ENCODE results near the gene TRIM46.

TRIM46 gene, protein sequence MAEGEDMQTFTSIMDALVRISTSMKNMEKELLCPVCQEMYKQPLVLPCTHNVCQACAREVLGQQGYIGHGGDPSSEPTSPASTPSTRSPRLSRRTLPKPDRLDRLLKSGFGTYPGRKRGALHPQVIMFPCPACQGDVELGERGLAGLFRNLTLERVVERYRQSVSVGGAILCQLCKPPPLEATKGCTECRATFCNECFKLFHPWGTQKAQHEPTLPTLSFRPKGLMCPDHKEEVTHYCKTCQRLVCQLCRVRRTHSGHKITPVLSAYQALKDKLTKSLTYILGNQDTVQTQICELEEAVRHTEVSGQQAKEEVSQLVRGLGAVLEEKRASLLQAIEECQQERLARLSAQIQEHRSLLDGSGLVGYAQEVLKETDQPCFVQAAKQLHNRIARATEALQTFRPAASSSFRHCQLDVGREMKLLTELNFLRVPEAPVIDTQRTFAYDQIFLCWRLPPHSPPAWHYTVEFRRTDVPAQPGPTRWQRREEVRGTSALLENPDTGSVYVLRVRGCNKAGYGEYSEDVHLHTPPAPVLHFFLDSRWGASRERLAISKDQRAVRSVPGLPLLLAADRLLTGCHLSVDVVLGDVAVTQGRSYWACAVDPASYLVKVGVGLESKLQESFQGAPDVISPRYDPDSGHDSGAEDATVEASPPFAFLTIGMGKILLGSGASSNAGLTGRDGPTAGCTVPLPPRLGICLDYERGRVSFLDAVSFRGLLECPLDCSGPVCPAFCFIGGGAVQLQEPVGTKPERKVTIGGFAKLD

DNA sequence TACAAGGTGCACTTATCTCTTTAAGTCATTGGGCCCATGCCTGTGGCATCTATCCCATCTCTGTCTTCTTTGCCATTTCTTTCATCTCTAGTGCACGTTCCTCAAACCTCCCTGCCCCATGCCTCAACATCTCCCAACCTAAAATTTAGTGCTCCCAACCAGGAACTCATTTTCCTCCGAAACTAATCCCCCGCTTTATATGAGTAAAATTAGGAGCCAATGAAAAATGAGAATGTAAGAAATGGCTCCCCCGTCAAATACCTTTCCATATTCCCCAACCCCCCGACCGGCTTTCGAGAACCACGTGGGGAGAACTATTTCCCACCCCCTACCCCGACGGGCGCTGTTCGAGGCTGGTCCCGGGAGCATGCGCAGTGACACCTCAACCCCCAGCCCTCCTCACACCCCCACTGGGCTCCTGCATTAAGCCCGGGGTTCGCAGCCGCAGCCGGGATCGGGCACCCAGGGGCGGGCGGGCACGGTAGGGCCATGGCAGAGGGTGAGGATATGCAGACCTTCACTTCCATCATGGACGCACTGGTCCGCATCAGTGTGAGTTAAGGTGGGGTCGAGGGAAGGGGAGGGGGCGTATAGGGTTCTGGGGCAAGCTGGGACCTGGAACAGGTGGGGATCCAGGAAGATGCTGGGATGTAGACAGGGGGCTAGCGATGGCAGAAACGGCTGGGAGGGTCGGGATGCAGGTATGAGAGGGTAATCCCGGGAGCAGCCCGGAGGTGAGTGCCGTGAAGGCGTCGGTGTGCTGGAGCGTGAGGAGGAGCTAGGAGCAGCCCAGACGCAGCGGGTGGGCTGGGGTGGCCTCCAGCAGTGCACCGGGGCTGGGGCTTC is at the start of gene TRIM46:
TSS of gene TRIM46 (plus strand) at position 372 of the 846 bp plus-strand sequence. CDS start at position 490, 118 bp downstream.
- peak; percentile 20 for DNase-seq (ENCODE audit: low read depth)

DNA sequence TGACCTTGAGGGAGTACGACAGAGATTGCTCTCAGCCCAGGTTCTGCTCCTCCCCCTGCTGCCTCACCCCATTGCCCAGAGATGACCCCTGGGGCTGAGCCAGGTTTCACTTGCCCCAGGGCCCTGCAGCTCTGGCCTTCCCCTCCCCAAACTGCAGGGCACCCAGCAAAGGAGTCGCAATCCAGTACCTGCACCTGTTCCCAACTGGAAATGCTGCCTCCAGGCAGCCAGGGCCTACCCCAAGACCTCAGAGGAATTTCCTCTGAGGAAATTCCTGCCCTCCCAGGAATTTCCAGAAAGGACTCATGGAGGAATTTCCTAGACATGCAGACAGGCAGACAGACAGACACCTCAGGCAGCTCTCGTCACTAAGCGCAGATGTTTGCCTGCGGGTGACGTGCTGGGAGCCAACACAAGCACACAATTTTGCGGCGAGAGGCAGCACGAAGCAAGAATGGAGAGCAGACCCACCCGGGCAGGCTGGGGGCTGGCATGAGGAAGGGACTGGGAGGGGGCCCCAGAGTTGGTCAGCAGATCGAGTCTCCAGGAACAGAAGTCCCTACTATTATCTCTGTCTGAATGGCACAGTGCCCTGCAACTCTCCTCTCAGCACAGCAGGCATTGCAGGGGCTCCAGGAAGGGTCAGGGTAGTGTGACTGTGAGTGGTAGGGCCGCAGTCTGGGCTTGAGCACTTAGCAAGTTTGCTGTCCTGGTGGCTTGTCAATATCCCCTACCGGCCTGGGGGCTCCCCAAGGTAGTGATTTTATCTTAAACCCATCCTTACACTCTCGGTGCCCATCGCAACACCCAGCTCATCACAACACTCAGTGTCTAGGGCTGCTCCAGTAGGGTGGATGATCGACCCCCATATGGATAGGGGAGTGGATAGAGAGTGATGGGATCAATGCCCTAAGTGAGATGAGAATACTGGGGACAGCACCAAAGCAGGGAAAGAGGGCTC is 48.9 kb upstream of the TRIM46 start:
- no peak for DNase-seq (ENCODE audit: low read depth)

DNA sequence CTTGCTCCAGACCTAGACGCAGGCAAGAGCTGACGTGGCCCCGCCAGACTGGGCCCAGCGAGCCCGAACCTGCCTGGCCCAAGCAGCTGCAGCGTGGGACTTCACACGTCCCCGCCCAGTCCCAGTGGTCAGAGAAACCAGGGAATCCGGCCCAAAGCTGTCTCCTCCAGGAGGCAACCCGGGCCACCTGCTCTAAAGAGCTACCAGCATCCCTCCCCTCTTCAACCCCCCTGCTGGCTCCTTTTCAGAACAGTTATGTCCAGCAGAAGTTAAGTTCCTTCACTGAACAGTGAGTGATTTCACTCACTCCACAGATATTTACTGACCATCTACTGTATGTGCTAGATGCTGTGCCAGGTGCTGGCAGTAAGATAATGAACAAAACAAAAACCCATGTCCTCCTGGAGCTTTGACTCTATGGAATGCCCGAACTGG is 48.1 kb upstream of the TRIM46 start:
- DNase-seq (ENCODE audit: low read depth) = no peak

DNA sequence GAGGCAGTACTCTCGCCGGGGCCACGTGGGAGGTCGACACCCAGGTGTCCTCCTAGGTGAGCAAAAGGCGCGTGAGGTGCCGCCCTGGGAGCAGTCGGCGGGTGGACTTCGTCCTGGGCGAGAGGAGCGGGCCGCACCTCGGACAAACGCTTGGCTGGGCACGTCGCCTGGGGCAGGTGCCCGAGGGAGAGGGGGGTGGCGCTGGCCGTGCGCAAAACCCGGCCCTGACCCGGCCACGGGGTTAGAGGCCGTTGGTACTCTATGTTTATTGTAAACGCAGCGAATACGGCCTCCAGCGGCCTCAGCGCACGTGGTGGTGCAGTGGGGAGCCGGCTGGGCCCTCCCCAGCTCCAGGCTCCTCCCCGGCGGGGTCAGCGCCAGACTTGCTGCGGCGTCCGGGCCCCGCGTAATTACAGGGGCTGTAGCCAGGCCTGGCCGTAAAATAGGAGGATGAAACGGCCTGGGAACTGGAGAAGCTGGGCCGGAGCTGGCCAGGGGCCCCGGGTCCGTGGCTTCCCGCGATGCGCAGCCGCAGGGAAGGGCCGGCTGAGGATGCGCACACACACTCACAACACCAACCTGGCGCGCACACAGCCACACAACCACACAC is 47.6 kb upstream of the TRIM46 start:
- DNase-seq (ENCODE audit: low read depth) = no peak

DNA sequence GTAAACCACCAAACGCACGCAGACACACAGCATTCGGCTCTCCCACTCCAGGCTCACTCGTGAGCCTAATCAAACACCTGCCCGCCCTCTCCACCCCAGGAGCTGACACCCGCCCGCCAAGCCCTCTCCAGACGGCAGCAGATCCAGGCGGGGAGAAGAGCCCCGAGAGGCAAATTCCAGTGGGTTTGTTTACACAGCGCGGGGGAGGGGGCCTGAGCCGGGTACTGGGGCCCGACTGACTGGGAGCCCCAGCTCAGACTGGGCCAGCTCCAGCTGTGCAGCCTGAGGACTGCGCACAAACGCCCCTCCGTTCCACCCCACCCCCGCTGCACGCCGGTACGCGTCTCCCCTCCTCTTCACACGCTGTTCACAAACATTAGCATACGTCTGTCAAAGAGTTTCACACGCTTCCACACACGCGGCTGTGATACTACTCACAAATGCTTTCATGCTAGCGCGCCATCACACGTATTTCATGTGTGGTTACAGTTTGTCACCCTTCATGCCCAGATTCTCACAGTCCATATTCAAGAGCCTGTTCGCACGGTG is 47.0 kb upstream of the TRIM46 start:
- no peak for DNase-seq (ENCODE audit: low read depth)

DNA sequence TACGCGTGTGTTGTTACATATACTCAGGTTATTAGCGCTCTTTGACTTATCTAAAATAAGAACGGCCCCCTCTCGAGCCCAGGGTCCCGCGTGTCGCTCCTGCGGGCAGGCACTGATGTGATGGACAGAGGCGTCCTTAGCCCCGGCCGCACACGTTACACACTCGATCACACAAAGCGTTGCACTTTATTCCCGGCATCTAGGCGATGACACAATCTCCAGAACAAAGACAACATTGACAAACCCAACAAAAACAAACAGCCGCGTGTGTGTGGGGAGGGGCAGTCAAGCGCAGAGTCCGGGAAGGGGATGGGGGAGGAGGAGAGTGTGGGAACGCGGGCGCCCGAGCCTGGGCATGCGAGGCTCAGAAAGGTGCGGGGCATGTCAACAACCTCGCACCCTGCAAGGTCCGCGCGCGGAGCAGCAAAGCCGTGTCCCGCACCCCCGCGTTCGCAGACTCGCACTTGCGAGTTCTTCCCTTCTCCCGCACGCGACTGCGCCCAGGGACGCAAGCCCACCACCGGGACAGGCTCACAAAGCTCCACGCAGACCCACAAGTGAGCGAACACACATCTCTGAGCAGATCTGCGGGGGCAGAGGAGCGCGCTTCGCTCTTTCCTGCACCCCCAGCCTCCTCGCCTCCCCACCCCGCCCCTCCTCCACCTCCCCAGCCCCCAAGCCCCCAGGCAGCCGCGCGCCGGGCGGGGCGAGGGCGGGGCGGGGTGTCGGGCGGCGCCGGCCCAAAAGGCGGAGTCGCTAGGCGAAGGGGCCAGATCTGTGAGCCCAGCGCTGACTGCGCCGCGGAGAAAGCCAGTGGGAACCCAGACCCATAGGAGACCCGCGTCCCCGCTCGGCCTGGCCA is 46.3 kb upstream of the TRIM46 start, which contains the start of gene EFNA1:
TSS of gene EFNA1 (plus strand) at position 772 of the 862 bp plus-strand sequence. CDS start 102 bp downstream, outside the sequence.
- DNase-seq (ENCODE audit: low read depth) = no peak

DNA sequence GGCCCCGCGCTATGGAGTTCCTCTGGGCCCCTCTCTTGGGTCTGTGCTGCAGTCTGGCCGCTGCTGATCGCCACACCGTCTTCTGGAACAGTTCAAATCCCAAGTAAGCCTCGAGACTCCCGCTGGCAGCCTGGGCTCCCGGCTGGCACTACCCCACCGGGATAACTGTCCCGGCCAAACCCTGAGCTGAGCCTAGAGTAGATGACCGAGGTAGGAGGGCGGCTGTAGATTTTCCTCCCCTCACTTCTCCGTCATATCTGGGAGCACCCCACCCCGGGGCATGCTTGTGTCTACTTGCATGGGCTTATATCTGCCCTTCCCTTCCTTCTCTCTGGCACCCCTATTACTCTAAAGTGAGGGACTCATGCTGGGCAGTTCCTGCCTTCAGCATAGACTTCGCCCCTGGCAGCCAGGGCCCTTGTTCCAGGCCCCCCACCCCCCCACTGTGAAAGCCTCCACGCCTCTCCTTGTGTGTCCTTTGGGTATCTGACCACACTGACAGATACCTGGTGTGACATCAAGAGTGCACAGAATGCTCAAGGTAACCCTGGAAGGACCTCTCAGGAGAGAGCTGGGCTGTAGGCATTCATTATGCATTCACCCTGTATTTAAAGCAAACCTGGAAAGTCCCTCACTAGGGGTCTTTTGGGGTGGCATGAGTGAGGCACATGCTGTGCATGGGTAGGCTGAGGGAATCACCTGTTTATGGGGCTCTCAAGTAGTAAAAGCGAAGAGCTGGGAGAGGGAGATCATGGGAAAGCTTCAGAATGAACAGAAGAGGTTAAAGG is 45.5 kb upstream of the TRIM46 start:
- no peak for DNase-seq (ENCODE audit: low read depth)

DNA sequence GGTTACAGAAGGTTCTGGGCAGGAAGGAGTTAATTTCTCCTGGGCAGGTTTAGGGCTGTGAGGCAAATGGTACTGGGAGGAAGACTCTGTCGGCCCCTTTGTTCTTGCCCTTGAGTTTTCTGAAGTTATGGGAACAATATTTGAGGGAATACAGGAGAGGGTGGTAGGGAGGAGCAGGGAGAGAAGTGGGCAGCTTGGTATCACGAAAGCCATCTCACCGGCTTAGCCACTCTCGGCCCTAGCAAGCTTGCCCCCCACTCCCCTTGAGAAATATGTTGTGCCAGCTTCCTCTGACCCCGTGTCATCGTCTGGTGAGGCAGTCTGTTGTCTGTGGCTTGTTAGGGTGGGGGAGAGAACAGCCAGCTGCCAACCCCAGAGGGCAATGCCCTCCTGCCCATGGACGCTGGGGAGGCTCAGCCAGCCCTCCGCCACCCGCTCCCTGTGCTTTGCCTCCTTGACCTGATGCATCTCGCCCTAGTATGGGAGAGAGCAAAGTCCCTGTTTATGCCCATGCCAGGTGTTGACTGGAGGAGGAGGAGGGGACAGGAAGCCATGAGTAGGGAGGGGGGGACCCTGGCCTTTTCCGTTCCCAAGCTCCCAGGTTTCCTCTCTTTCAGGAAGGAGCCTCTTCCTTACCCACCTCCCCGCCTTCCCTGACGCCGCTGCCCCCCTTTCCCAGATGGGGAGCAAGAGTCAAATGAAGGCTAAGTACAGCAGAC is 44.7 kb upstream of the TRIM46 start:
- no peak for DNase-seq (ENCODE audit: low read depth)

DNA sequence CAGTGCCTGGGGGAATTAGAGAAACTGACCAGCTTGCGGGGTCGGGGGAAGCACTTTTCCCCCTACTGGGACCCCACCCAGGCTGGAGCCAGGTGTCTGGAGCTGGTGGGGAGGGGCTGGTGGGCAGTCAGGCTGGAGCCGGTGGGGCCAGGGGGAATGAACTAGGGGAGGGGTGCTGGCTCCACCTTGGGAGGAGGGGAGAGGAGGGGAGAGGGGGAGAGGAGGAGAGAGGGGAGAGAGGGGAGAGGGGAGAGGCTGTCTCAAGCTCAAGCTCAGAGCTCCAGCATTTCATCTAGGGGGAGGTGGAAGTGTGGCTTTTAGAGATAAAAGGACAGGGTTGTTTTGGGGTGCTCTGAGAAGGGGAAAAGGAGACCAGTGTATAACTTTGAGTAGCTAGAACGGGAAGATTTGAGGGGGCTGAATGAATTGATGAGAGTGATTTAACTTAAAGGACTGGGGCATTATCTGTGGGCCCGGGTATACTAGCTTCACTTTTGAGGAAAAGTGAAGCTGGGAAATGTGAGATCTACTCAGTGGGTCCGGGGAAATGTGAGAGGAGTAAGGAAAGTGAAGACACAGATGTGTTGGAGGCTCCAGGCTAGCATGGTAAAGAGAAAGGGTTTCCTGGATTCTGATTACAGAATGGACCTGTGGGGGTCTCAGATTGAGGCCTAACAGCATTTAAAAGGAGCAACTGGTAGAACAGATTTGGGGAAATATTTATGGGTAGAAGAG is 43.2 kb upstream of the TRIM46 start:
- DNase-seq (ENCODE audit: low read depth) = no peak

DNA sequence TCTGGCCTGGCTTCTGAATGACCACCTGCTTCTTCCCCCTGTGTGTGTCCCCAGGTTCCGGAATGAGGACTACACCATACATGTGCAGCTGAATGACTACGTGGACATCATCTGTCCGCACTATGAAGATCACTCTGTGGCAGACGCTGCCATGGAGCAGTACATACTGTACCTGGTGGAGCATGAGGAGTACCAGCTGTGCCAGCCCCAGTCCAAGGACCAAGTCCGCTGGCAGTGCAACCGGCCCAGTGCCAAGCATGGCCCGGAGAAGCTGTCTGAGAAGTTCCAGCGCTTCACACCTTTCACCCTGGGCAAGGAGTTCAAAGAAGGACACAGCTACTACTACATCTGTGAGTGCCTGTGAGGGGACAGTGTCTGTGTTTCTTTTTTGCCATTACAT is 42.4 kb upstream of the TRIM46 start:
- DNase-seq (ENCODE audit: low read depth) = no peak

DNA sequence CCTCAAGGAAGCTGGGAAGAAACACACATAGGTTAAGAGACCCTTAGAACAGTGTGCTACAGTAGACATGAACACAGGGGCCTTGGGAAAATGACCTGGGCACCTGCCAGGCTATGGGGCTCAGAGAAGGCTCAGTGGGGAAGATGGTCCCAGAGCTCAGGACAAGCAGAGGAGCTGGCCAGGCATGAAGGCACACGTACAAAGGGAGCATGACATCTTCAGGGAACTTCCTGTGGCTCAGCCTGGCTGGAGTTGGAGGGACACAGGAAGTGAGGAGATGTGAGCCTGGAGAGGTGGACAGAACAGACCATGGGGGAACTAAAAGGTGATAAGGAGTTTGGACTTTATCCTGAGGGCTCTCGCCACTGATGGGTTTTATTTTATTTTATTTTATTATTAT is 41.8 kb upstream of the TRIM46 start:
- no peak for DNase-seq (ENCODE audit: low read depth)

DNA sequence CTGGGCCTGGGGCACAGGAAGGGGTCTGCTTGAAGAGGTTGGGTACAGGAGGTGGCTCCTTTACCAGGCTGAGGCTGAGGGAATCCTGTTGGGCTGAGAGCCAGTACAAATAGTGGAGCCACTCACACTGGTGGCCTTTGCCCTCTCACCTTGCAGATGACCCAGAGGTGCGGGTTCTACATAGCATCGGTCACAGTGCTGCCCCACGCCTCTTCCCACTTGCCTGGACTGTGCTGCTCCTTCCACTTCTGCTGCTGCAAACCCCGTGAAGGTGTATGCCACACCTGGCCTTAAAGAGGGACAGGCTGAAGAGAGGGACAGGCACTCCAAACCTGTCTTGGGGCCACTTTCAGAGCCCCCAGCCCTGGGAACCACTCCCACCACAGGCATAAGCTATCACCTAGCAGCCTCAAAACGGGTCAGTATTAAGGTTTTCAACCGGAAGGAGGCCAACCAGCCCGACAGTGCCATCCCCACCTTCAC is 39.8 kb upstream of the TRIM46 start:
- no peak for DNase-seq (ENCODE audit: low read depth)

DNA sequence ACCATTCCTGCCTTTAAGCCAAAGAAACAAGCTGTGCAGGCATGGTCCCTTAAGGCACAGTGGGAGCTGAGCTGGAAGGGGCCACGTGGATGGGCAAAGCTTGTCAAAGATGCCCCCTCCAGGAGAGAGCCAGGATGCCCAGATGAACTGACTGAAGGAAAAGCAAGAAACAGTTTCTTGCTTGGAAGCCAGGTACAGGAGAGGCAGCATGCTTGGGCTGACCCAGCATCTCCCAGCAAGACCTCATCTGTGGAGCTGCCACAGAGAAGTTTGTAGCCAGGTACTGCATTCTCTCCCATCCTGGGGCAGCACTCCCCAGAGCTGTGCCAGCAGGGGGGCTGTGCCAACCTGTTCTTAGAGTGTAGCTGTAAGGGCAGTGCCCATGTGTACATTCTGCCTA is 39.3 kb upstream of the TRIM46 start:
- no peak for DNase-seq (ENCODE audit: low read depth)

DNA sequence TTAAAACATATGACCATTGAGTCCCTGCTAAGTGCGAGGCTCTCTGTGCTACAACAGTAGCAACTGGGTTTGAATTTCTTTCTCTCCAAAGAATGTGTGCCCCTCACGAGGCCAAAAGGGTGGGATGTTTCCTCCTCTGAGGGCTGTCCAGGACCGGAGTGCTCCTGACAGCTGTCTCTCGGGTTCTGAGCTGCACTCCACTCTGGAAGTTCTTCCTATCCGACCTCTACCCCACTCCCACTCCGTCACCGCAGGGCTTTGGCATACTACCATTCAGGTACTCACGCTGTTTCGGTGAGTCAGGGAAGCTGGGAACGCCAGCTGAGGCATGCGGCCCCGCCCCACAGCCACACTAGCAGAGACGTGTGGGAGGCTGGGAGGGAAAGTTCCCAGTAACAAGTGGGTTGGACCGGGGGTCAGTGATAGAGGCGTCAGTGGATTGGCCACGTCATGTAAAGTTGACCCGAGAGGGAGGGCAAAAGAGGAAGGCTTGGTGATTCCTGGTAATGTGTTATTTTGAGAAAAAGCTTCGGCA is 38.7 kb upstream of the TRIM46 start:
- DNase-seq (ENCODE audit: low read depth) = peak; percentile 78

DNA sequence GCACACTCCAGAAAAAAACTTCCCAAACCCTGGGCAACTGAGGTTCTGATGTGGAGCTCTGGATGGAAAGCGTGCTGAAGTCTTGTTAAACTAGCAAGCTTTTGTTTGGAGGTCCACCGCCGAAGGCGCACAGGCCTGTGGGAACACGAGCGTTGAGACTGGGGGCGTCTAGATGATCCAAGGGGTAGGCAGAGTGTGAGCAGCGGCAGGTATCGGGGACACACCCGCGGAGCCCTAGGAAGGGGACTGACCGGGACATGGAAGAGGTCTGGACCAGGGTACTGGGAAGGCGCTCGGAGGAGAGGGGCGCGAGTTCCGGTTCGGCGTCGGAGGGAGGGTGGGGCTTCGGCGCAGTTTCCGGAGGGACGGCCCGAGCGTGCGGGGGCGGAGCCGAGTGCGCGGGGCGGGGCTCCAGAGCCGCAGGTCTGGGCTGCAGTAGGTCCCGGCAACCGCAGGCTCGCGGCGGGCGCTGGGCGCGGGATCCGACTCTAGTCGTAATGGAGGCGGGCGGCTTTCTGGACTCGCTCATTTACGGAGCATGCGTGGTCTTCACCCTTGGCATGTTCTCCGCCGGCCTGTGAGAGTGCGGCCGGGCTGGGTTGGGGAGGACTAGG is 38.1 kb upstream of the TRIM46 start, which contains the start of gene SLC50A1:
TSS of gene SLC50A1 (plus strand) at position 438 of the 614 bp plus-strand sequence. CDS start at position 498, 60 bp downstream.
- DNase-seq (ENCODE audit: low read depth) = peak; percentile 62

DNA sequence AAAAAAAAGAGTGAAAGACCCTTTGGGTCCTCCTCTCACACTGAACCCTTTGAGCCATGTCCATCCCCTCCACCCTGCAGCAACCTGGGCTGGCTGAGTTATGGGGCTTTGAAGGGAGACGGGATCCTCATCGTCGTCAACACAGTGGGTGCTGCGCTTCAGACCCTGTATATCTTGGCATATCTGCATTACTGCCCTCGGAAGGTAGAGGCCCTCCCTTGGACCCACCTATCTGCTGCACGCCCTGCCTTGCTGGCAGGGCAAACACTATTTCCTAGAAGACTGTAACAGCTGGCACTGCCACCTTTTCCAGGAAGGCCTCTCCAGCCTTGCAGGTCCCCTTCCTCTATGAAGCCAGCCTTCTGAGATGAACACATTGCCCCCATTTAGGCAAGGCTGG is 36.9 kb upstream of the TRIM46 start:
- no peak for DNase-seq (ENCODE audit: low read depth)

Measured in HS-27A (cell line).